HG03521 (cell line): ENCODE data around the gene ATOX1.

Experiments used
- ATAC-seq: cut with Tn5 transposase; IDR thresholded peaks from one replicate; pipeline ENCODE4 v1.9.1; 2021; ENCODE audit warnings: mild to moderate bottlenecking, moderate library complexity; ENCODE audit not compliant: unreplicated experiment

The ATOX1 gene

DNA sequence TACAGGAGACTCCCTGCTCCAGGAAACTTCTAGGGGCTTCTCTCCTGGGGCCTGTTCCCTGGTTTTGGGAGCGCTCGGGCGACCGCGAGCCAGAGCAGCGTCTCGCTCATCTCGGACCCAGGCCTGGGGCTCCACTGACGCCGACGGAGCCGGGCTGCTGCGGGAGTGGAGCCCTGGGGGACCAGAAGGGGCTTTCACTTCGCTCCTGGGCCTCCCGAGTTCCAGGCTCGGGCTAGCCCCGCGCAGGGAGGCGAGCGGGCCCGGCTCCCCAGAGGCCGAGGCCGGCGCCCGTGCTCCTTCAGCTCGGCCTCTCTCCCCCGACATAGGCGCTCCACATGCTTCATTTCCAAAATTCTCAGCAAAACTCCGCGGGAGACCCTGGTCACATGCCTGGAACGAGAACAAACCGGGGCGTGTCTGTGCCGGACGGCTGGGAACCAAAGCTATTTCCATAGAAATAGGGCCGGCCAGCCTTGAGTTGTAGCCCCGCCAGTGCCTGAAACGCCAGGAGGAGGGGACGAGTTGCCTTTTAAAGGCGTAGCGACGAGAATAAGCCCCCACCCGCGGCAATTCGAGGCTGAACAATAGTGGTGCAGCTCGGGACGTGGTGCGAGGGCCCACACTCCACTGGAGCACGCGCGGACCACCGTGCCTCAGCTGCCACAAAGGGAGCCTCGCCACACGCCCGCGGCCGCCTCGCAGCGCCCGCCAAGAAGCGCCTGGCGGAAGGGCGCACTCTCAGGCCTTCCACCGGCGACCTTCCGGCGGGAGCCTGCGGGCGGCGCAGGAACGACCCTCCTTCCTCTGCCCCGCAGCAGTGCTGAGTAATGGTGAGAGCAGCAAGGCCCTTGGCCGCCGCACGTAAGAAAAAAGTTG lies 12.2 kb upstream of the ATOX1 start:
- peak; percentile 19 for ATAC-seq

- ATAC-seq, result no peak
These were observed 8.5 kb upstream of the ATOX1 start for GRCh38 chr5:151766975-151767374.

- no peak for ATAC-seq
These were observed 6.4 kb upstream of the ATOX1 start for GRCh38 chr5:151764801-151765200.

GRCh38 chr5:151758141-151758429 lies 346 bp downstream of the ATOX1 start:
- peak; percentile 7 for ATAC-seq

DNA sequence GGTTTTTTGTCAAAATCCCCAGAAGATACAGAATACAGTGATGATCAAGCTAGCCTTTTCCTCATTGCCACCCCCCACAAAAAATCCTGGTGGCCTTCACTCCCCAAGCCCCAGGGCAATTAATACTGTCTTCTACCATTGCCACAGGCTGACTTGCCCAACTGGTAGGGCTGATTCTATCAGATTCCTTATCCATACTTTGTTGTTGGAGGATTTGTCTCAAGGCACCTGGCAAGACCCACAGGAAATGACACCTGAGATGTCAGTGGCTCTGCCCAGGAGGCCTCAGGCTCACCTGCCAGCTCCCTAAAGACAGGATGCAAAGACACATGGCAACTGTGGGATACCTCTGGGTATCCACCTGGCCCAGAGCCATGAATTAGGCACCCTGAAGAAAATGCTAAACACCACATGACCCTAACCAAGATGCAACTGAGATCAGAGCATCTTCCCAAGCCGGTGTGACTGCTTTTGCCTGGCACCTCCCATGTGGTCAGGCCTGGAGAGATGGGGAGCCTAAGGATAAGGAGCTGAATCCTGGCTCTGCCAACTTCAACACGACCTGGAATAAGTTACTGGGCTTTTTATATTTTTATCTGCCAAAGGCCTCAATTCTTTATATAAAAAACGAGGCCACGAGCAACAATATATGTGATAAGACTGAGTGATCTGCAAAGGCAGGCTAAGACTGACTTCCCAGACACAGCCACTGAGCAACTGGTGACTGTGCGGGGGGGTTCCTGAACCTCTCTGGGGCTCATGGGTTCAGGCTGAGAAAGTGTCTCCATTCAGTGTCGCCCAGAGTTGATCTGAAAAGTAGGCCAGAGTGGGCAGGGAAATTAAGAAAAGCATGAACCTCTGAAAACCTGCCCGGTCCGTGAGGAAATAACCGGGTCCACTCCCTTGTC lies 944 bp downstream of the ATOX1 start:
- ATAC-seq, result peak; percentile 9

DNA sequence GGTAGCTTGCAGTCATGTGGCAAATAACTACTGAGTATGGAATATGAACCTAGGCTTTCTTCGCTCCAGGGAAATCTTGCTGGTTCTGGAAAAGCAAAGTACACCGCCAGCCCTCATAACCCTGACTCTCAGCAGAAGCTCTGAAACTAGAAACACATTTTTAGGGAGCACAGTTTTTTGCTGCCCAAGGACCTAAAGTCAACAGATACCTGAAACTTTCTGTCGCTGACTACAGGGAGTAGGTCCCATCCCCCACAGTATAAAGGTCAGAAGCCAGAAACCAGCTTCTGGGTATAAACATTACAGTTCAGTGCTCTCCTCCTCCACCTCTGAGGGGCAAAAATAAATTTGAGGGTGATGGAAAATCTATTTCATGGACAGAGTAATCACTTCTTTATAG lies 3.0 kb downstream of the ATOX1 start:
- no peak for ATAC-seq

- no peak for ATAC-seq
These were observed 6.8 kb downstream of the ATOX1 start for GRCh38 chr5:151751593-151751992.

DNA sequence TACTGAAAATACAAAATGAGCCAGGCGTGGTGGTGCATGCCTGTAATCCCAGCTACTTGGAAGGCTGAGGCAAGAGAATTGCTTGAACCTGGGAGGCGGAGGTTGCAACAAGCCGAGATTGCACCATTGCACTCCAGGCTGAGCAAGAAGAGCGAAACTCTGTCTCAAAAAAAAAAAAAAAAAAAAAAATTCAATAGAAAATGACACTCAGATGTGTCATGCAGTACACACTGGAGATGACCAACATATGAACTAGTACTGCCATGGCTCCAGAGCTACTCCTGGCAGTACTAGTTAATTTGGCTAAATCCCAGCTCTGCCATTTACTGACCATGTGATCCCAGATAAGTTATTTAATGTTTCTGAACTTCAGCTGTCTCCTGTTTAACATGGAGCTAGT lies 7.3 kb downstream of the ATOX1 start:
- ATAC-seq, result no peak

DNA sequence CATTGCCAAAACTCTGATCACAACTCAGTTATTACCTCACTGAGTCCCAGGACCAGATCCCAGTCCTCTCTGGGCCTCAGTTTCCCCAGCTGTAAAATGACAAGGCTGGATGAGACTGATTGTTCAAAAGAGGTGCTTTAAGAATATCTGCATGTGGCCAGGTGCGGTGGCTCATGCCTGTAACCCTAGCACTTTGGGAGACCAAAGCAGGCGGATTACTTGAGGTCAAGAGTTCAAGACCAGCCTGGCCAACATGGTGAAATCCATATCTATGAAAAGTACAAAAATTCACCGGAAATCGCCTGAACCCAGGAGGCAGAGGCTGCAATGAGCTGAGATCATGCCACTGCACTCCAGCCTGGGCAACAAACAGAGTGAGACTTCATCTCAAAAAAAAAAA lies 8.3 kb downstream of the ATOX1 start:
- no peak for ATAC-seq

GRCh38 chr5:151745071-151745705 lies 13.2 kb downstream of the ATOX1 start:
- peak; percentile 67 for ATAC-seq

- ATAC-seq, result no peak
These were observed 14.9 kb downstream of the ATOX1 start for GRCh38 chr5:151743530-151743929.

DNA sequence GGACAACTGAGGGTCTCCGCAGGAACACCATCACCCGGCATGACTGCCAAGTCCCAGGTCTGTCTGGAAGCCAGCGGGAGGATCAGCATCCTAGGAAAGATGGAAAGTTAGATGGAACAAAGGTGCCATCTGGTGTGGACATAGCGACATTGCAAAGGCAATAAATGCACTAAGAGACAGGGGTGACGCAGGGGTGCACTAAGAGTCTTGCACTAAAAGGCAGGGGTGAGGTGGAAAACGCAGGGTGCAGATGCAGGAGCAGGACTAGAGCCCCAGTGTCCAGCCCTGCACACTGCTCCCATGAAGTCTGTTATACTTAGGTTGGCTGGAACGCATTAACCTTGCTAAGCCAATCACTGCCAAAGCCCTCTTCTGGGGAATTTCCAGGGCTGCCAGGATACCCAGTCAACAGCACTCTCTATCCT lies 15.5 kb downstream of the ATOX1 start:
- no peak for ATAC-seq

DNA sequence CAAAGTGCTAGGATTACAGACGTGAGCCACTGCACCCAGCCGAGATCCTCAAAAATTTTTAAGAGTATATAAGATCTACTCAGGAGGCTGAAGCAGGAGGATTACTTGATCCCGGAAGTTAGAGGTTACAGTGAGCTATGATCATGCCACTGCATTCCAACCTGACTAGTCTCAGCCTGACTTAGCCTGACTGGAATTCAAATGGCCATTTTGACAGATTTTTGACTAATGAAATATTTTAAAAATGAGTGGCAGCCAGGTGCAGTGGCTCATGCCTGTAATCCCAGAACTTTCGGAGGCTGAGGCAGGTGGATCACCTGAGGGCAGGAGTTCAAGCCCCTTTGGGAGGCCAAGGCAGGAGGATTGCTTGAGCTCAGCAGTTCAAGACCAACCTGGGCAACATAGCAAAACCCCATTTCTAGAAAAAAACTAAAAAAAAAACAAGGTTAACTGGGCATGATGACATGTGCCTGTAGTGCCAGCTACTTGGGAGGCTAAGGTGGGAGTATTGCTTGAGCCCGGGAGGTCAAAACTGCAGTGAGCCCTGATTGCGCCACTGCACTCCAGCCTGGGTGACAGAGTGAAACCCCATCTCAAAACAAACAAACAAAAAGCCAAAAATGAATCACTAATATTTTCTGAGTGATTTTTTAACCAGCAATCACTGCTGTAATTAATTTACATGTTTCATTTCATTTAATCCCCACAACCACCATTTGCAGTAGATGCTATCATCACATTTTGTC lies 16.6 kb downstream of the ATOX1 start:
- no peak for ATAC-seq

DNA sequence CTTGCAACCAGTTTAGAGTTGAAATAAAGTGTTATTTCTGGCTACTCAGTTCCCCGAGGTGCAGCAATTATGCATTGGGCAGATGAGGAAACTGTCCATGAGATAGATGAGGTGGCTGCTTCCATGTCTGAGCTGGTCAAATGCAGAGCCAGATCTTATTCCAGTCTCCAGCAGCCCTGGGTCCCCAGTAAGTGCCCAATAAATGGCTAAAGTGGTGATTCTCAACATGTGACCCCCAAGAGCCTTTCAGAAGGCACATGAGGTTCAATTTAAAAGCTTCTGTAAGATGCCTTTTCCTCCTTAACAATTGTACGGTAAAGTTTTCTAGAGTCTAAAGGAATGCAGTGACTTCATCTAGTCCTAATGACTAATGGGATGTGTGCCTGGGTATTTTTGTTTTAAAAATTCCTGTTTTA lies 17.5 kb downstream of the ATOX1 start:
- ATAC-seq, result no peak

DNA sequence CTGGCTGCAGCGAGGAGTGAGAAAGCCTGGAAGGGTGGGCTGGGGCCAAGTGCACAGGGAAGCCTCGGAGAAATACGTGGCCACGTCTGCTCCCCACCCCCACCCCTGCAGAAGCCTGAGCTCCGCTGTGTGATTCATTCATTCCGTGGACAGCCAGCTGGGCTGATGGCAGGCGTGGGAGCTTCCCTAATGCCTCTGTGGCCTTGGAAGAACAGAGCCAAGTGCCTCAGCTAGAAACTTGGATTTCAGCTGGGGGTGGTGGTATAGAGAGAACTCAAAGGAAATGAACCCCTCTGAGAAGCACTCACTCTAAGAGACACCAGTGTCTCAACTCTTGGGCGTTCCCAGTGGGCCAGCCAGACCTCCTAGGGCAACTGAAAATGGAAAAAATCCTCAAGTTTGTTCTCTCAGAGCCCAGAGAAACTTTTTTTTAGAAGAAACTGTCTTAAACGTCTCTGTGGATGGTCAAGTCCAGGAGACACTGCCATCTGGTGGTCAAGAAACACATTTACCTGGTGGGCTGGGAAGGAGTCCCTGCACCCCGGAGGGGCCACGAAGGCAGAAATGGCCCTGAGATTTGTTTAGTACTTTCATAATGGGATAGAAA lies 18.0 kb downstream of the ATOX1 start:
- no peak for ATAC-seq

DNA sequence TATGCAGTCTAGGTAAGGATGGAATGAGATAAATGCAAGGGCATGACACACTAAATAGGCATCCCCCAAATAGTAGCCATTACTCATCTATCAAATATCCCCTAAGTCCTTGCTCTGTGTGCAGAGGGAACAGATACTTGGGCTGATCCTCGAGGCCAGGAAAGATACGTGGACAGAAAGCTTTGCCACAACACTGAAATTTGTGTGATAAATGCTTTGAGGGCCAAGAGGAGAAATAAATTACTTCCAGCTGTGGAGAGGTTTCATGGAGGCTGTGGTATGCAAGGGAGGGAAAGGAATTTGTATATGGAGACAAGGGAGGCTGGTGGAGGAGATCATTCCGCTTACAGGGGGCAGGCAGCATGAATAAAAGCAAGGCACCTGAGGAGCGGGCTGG lies 18.5 kb downstream of the ATOX1 start:
- no peak for ATAC-seq

DNA sequence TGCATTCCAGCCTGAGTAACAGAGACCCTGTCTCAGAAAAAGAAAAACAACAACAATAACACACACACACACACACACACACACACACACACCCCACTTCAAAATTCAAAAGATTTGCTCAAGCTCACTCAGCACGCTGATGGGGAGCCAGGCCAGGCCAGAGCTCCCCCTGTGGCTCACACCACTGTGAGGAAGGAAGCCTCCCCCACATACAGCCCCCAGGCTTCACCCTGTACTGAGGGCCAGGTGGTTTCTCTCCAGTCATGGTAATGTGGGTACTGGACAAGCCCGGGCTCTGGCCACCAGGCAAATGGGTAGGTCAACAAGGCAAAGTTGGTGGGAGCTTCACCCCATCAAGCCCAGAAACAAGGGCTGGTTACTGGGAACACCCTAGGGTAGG lies 19.0 kb downstream of the ATOX1 start:
- ATAC-seq, result no peak

DNA sequence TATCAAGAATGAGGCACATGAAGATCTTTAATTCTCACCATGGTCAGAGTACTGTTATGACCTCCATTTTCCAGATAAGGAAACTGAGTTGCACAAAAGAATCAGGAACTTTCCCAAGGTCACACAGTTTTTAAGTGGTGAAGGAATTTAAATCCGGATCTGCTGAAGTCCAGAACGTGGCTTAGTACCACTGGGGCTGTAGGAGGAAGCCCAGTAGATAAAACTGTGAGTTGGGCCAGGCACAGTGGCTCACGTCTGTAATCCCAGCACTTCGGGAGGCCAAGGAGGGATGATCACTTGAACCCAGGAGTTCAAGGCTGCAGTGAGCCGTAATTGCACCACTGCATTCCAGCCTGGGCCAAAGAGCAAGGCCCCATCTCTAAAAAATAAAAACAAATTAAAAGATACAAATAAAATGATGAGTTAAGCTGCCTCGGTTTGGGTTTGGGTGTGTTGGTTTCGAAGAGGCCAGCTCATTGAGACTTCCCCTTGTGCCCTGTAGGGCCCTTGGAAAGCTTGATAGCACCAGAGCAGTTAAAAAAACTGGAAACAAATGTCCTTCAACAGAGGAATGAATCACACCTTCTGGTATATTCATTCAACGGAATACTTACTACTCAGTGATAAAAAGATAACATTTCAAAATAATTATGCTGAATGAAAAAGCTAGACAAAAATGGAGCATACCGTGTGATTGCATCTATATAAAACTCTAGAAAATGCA lies 20.1 kb downstream of the ATOX1 start:
- no peak for ATAC-seq

GRCh38 chr5:151737431-151737830 lies 21.0 kb downstream of the ATOX1 start:
- ATAC-seq, result no peak

GRCh38 chr5:151735646-151736045 lies 22.8 kb downstream of the ATOX1 start:
- no peak for ATAC-seq
